Transverse colon (tissue), 4 donors: Measurements from ENCODE around the gene KMT5B. TPM values are rescaled to one million over a fixed set of nuclear protein-coding genes. Genes with fewer than 3 reads are reported as not detected.

ENCODE experiments used
- DNase-seq: peaks from one replicate; pipeline ENCODE4 v3.0.0-alpha.2; 2019
- H3K27ac ChIP-seq, 4 donors: fragments of 200-600 bp; sonication (generic); 2 replicates each; pipeline ENCODE4 v1.5.1; 2016 to 2018; ENCODE audit warnings: inconsistent platforms in 4 of 4
- H3K27me3 ChIP-seq: fragments of 200-600 bp; sonication (generic); 2 replicates; pipeline ENCODE4 v1.5.1; 2017; ENCODE audit warnings: inconsistent platforms
- H3K36me3 ChIP-seq, 4 donors: fragments of 200-600 bp; sonication (generic); 2 replicates each; pipeline ENCODE4 v1.5.1; 2017 to 2019; ENCODE audit warnings: inconsistent platforms in 4 of 4
- H3K4me1 ChIP-seq, 4 donors: fragments of 200-600 bp; sonication (generic); 2 replicates each; pipeline ENCODE4 v1.5.1; 2017 to 2020; ENCODE audit warnings: inconsistent platforms in 4 of 4
- H3K4me3 ChIP-seq, 4 donors: fragments of 200-600 bp; sonication (generic); 1 replicate in 1 of 4; 2 replicates in 3 of 4; pipeline versions ENCODE4 v1.5.1 to v1.6.1; 2017 to 2019; ENCODE audit warnings: inconsistent platforms in 4 of 4
- H3K9me3 ChIP-seq, 2 donors: fragments of 200-600 bp; sonication (generic); 2 replicates each; pipeline ENCODE4 v1.5.1; 2017 to 2019; ENCODE audit warnings: inconsistent platforms in 2 of 2
- CTCF ChIP-seq, 5 experiments: fragments of 200-600 bp in 3 of 5; fragments of 450-650 bp in 2 of 5; sonication (generic) in 3 of 5; IDR thresholded peaks; 1 replicate in 2 of 5; 2 replicates in 3 of 5; pipeline ENCODE4 v1.5.1; 2016 to 2017; ENCODE audit warnings: antibody characterized with exemption in 5 of 5, inconsistent platforms in 3 of 5, mild to moderate bottlenecking in 2 of 5, moderate library complexity in 1 of 5
- EP300 ChIP-seq: sonication (generic); formaldehyde crosslinking; IDR thresholded peaks from one replicate; pipeline ENCODE4 v1.6.1; 2017; ENCODE audit warnings: antibody characterized with exemption, low read depth
- POLR2A ChIP-seq: fragments of 450-650 bp; IDR thresholded peaks from one replicate; pipeline ENCODE4 v1.6.1; 2016; ENCODE audit warnings: antibody characterized with exemption, mild to moderate bottlenecking, moderate library complexity
- POLR2AphosphoS5 ChIP-seq, 3 donors: sonication (generic); formaldehyde crosslinking; IDR thresholded peaks; one replicate each; pipeline ENCODE4 v1.6.1; 2016; ENCODE audit warnings: antibody characterized with exemption in 3 of 3
- WGBS, 2 donors: methylation state at CpG; one replicate each; pipeline ENCODE4 v1.1.5; 2018; ENCODE audit warnings: low coverage in 1 of 2; 5-methylcytosine and 5-hydroxymethylcytosine counted together
- in situ Hi-C, 4 donors: fragments of 200-750 bp; cut with MboI; loops; one replicate each; pipeline versions ENCODE4 v1.15.0 to v1.15.1; 2017; ENCODE audit warnings: low sequenced_read_pairs in 3 of 4, low pct_ligation_motif_present in 1 of 4, low pct_unique_long_range_greater_than_20kb in 1 of 4
- intact Hi-C: fragments of 100-400 bp; cut with DNase I; formaldehyde crosslinking; loops from one replicate; pipeline ENCODE4 v1.15.1; 2023; ENCODE audit warnings: low total_unique reads
- total RNA-seq, 4 donors: library from RNA; depleted of rRNA; stranded (reverse); fragments of >200 nt; gene quantifications; one replicate each; pipeline ENCODE4 v1.1.0, GENCODE V29; 2016

Gene KMT5B
- total RNA-seq, 4 donors from 2014 or later = 33.4 to 71.4 (median 63.8) TPM

- no peak for TF ChIP-seq CTCF (IDR thresholded peaks at IDR 0.05)
- TF ChIP-seq POLR2AphosphoS5 (IDR thresholded peaks at IDR 0.05) = no peak
- no peak for TF ChIP-seq EP300
- no peak for TF ChIP-seq POLR2A
- intact Hi-C loops (no loop called here), in situ Hi-C loops (loop anchor here in 1 of 4 donors (10.0 kb wide), 1 partner anchor 93 kb away; no protein-coding TSS in a partner anchor)
- Histone ChIP-seq H3K9me3 (no peaks in the 10 kb centered on the region), H3K4me1 (no peaks in the 10 kb centered on the region), H3K27me3 (no peaks in the 10 kb centered on the region), H3K36me3 (peaks cover 0 to 64% (median 30%) of the 10 kb centered on the region in 4 donors), H3K27ac (no peak overlapping the region), H3K4me3 (no peak overlapping the region)
- 94 to 96% methylated on average over 5 to 6 of the region's 6 CpGs for WGBS, 2 donors
- no peak for DNase-seq
These were observed 45.6 kb downstream of the KMT5B start for GRCh38 chr11:68167474-68167873.

- DNase-seq = no peak
- Histone ChIP-seq H3K36me3 (peaks cover 0 to 59% (median 28%) of the 10 kb centered on the region in 4 donors), H3K9me3 (no peaks in the 10 kb centered on the region), H3K4me3 (no peak overlapping the region), H3K4me1 (no peaks in the 10 kb centered on the region), H3K27ac (no peak overlapping the region), H3K27me3 (no peaks in the 10 kb centered on the region)
- in situ Hi-C loops = loop anchor here in 1 of 4 donors (10.0 kb wide), 1 partner anchor 92 kb away; no protein-coding TSS in a partner anchor
- TF ChIP-seq EP300 (no peak), POLR2AphosphoS5 (IDR thresholded peaks at IDR 0.05) (no peak), POLR2A (no peak), CTCF (IDR thresholded peaks at IDR 0.05) (no peak)
- 75 to 79% methylated on average over 4 of the region's 4 CpGs for WGBS, 2 donors
- intact Hi-C loops = no loop called here
These were observed 46.1 kb downstream of the KMT5B start for GRCh38 chr11:68166969-68167368.

- H3K36me3 ChIP-seq = peaks cover 0 to 47% (median 21%) of the 10 kb centered on the region in 4 donors
- TF ChIP-seq POLR2A (no peak), CTCF (IDR thresholded peaks at IDR 0.05) (no peak), EP300 (no peak), POLR2AphosphoS5 (IDR thresholded peaks at IDR 0.05) (no peak)
- no peaks in the 10 kb centered on the region for H3K9me3 ChIP-seq
- no peaks in the 10 kb centered on the region for H3K27me3 ChIP-seq
- intact Hi-C loops (no loop called here), in situ Hi-C loops (loop anchor here in 1 of 4 donors (10.0 kb wide), 1 partner anchor 91 kb away; no protein-coding TSS in a partner anchor)
- no peaks in the 10 kb centered on the region for H3K4me1 ChIP-seq
- no peak overlapping the region for H3K4me3 ChIP-seq
- DNase-seq = no peak
- 49 to 63% methylated on average over 2 to 4 of the region's 4 CpGs for WGBS, 2 donors
- no peak overlapping the region for H3K27ac ChIP-seq
These were observed 47.5 kb downstream of the KMT5B start for GRCh38 chr11:68165601-68166000.

GRCh38 chr11:68164437-68164836 is 48.7 kb downstream of the KMT5B start:
- no peak overlapping the region for H3K27ac ChIP-seq
- no peak for DNase-seq
- intact Hi-C loops (no loop called here), in situ Hi-C loops (loop anchor here in 1 of 4 donors (10.0 kb wide), 1 partner anchor 90 kb away; no protein-coding TSS in a partner anchor)
- H3K4me3 ChIP-seq = no peak overlapping the region
- no peaks in the 10 kb centered on the region for H3K27me3 ChIP-seq
- WGBS, 2 donors = 90 to 94% methylated on average over 2 of the region's 2 CpGs
- peaks cover 0 to 41% (median 16%) of the 10 kb centered on the region in 4 donors for H3K36me3 ChIP-seq
- TF ChIP-seq CTCF (IDR thresholded peaks at IDR 0.05) = no peak
- TF ChIP-seq POLR2A = no peak
- TF ChIP-seq EP300 = no peak
- no peak for TF ChIP-seq POLR2AphosphoS5 (IDR thresholded peaks at IDR 0.05)
- H3K4me1 ChIP-seq = no peaks in the 10 kb centered on the region
- H3K9me3 ChIP-seq = no peaks in the 10 kb centered on the region
